HG03025 (cell line): ENCODE measurements around the gene ATXN7L3B.
A peak's percentile ranks its signal among the peaks of the same experiment; 100 is the strongest.
"Not testable (repeated sequence)": the region's sequence is repeated elsewhere in the genome, so short reads cannot be mapped to it uniquely, and the experiment has no call there.

Experiments used
- ATAC-seq: cut with Tn5 transposase; IDR thresholded peaks from one replicate; pipeline ENCODE4 v1.9.1; 2021; ENCODE audit warnings: mild to moderate bottlenecking, moderate library complexity; ENCODE audit not compliant: unreplicated experiment, low FRiP score

ATXN7L3B gene

DNA sequence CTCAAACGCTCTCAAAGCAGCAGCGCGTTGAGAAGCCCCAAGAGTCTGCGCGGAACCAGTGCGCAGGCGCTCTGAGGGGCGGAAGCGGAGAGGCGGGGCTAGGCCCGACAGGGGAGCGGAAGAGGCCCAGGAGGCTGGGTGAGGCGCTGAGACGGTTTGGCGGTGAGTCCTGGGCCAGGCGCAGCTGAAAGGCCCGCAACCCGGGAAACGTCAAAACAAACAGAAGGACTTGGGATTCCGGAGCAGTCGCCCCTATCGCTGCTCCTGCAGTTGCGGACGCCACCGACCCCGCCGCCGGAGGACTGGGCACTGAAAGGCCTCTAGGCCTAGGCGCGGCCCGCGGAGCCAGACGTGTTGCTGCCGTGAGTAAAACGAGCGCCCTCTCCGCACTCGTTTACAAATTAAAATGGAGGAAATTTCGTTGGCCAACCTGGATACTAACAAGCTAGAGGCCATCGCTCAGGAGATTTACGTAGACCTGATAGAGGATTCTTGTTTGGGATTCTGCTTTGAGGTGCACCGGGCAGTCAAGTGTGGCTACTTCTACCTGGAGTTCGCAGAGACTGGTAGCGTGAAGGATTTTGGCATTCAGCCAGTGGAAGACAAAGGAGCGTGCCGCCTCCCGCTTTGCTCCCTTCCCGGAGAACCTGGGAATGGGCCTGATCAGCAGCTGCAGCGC is at the start of gene ATXN7L3B:
Gene ATXN7L3B (plus strand): TSS at position 129 of the 679 bp plus-strand sequence. CDS start 278 bp downstream, at position 407.
- ATAC-seq, result peak; percentile 99

GRCh38 chr12:74488134-74488533 is 49.5 kb upstream of the ATXN7L3B start:
- ATAC-seq, result peak; percentile 52

DNA sequence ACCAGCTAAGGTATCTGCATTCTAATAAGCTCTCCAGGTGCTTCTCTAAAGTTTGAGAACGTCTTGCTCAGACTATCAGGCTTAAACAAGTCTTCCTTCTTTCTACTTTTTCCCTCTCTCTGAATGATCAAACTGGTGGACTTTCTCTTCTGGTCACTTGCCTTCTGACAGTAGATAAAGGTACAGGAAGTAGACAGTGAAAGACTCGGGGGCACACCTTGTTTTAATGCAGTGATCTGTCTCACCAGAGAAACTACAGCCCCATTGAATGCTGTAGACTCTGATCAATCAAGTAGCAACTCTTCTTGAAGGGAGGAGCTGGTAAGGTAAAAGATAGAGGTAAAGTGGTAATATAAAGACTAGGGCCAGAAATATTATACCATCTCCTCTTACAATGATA is 48.1 kb upstream of the ATXN7L3B start:
- ATAC-seq, result no peak

DNA sequence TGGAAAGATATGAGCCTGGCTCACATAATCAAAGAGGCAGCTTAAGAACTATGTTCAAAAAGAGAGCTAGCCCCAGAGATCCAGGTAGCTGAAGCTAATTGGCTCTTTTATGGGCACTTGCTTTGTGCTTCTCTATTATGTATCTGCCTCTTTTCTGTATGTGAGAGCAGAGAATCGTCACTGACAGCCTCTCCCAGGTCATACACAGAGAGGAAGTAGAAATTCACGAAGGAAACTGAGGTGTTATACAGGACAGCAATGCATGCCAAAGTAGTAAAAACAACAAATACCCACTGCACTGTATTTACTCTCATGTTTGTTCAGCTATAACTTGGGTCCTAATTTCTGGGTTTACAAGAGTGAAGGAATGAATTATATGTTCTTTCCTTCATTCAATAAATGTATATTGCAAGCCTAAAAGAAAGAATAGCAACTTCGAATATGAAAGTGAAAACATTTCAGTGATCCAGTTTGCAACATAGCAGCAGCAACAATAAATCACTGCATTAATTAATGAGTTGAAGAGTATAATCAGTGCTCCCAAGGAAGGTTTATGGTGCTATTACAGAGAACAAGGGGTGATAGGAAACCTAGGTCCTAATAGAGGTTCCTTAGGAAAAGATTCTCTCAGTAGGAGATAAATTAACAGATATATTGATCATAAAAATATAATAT is 47.1 kb upstream of the ATXN7L3B start:
- ATAC-seq, result peak; percentile 65

DNA sequence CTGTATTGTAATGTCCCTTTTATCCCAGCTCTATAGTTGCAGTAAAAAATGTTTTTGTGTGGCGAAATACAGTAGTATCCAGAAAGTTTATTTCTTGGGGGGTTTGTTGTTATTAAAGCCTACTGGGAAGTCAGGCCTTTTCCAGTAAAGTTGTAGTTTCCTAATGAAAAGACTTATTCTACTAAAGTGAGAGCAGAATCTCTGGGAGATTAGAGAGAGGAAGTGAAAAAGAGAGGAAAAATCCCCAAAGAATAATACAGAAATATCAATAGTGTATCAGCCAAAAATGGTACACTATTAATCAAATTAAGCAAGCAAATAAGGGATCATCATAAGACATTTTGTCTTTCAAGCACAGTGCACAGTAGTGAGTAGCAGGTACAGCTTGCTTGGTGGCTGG is 46.3 kb upstream of the ATXN7L3B start:
- ATAC-seq, result no peak

- no peak for ATAC-seq
Observed at GRCh38 chr12:74499192-74499591, 38.4 kb upstream of the ATXN7L3B start.

- not testable (repeated sequence) for ATAC-seq
Observed at GRCh38 chr12:74508873-74509657, 28.6 kb upstream of the ATXN7L3B start.

DNA sequence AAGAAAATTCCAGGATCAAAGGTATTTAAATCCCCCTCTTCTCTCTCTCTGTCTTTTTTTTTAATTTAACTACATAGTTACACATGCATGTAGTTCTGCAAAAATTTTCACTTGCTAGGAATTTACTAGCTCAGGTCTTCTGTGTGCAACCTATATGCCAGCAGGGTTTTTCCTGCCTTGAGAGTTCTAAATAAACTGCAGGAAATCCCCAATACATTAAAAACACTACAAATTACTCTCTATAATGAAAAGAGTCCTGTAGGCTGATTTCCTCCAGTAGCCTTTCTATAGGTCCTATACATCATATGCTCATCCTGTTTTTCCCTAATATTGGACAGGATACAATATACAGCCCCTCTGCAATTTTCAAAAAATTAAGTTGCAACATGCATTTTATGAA is 27.7 kb upstream of the ATXN7L3B start:
- ATAC-seq, result no peak

DNA sequence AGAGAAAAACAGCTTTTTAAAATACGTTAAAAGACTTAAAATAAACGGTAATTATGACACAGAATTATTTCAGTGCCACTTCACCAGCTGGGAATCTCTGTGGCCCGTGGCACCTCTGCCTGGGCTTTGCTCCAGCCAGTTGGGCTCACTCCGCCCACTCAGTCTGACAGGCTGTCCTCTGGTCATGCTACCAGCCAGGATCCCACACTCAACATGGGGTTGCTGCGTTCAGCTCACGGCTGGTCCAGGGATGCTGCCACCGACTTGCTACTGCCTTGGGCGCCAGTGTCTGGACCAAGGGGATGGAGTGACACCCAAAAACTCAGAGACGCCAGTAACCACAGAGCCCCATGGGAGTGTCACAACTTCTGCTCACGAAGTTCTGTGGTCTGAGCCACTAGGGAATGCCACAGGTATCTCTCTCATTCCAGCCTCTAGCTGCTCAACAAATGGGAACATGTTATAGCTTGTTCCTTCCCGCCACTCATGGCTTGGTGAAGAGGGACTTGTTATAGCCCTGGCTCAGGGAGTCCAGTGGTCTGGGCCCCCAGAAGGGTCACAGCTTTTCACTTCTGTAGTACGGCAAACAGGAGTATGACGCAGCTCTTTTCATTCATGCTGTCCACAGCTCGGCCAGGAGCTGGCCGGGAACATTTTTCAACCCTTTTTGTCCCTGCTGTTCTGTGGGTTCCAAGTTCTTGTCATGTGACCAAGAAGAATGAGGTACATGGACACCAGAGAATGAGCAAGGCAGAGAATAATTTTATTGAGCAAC is 23.4 kb upstream of the ATXN7L3B start:
- ATAC-seq, result no peak

DNA sequence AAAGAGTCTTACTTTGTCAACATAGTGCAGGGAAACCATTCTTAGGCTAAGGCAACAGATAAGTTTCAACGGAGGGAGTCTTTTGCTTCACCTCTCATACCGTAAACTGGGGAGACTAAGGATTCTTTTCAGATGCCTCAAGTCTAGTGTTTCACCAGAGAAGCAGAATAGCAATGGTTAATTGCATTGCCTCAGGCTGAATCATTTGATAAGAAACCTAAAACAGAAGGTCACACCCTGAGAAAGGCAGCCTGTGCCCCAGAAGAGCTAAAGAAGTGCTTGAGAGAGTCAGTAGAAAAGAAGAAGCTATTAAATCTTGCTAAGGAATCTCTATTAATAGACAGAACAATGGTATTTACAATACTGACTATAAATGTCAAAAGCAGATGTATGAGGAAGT is 21.8 kb upstream of the ATXN7L3B start:
- ATAC-seq, result no peak

DNA sequence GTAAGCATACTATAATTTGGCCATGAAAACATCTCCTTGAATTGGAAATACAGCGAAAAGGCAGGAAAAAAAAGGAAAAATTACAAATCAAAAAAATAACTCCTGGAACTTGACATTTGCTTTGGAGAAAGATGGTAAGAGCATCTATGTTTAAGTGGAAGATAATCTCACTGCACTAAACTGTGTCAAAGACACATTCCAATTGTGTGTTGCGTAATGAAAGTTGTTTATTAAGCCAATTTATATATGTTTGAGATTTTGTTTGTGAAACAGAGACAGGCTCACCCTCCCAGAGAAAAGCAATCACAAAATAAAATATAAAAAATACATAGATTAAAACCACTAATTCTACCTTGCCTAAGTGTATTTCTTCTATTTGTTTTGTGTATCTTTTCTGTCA is 11.1 kb upstream of the ATXN7L3B start:
- no peak for ATAC-seq

DNA sequence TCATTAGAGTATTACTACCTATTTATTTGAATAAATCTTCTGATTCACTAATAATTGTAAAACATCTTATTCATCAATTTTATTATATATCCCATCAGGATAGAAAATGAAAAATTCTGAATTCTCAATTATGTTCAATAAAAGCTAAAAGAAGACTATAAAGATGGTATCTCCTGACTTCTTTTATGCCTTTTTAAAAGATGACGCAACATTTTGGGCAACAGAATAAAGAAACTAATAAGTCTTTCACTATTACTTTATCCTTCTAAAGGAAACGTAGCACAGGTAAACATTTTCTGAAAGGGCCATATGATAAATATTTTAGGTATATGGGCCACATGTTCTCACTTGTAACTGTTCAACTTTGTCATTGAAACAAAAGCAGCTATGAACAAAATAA is 10.1 kb upstream of the ATXN7L3B start:
- no peak for ATAC-seq

DNA sequence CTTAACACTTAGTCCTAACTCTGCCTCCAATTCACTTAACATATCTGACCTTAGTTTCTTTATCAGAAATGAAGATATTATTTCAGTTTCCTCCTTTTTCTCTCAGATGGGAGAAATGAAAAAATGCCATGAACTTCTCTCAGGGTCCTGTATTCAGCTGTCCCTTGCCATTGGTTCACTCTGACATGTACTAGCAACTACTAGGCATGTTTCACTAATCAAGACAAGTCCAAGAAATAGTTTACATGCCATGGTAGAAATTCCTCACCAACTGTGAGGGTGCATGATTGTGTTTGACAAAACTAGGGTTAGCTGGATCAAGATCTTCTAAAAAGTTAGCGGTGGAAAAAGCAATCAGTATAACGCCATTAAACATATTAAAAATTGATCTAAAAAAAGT is 7.0 kb upstream of the ATXN7L3B start:
- no peak for ATAC-seq

- no peak for ATAC-seq
Observed at GRCh38 chr12:74535536-74535935, 2.1 kb upstream of the ATXN7L3B start.

GRCh38 chr12:74537126-74537706 is 419 bp upstream of the ATXN7L3B start:
- peak; percentile 65 for ATAC-seq

DNA sequence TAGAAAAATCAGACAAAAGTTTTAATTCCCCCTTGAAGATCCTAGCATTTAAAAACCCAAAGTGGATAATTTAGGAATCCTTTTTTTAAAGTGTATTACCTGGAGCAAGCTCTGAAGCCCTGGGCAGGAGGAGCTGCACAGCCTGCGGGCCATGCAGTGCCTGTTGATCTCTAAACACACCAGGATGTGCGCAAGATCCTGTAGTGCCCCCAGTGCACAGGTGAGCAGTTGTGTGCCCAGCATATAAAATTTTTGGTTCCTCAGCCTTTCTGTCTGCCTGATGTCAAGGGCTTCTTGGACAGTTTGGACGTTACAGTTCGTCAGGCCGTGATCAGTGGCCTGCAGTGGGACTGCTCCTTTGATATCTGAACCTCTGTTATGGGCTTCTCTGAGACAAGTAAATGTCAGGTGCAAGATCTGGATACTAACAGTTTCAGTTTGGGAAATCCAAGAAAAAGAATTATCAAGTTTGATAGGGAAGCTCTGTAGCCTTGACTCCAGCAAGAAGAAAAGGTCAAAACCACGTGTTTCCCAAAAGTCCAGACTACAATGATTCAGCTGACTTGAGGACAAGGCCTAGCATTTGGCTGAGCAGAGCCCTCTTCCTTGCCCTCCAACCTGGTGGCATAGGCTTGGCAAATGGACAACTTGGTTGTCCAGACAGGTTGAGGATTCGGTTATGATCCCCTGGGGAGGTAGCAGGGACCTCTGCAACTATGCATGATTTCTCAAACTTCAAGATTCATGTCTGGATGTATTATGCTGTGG is 1.0 kb downstream of the ATXN7L3B start:
- ATAC-seq, result peak; percentile 18

GRCh38 chr12:74539261-74539660 is 1.6 kb downstream of the ATXN7L3B start:
- ATAC-seq, result no peak

GRCh38 chr12:74539765-74540526 is 2.3 kb downstream of the ATXN7L3B start:
- ATAC-seq, result no peak

DNA sequence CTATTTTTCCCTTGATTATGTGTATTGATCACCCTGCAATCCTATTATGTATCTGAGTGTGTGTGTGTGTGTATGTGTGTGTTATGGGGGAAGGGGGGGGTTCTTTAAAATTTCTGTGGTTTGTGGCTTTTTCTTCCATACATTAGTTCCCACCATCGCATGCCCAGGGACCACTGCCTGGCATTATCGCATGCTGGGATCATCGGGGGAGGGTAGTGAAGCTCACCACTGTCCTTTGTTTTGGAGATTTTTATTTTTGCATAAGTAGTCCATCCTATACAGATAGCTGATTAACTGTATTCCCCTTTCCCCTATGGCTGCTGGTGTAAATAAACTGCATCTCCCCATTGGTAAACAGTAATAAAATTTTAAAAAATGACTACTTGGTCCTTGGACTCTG is 3.4 kb downstream of the ATXN7L3B start:
- ATAC-seq, result no peak
